GM12891 (cell line): ENCODE data around the gene TMED6. TPM values are rescaled to one million over a fixed set of nuclear protein-coding genes. Genes with fewer than 3 reads are reported as not detected.

Source experiments
- DNase-seq: peaks from one replicate; pipeline ENCODE4 v3.0.0; 2011; ENCODE audit warnings: low spot score; ENCODE audit not compliant: insufficient read length
- FAIRE-seq: peaks from 2 replicates; lab custom pipeline; 2011; peaks lifted over from hg19 to GRCh38; lab: Jason Lieb, UNC
- PAX5 ChIP-seq: IDR thresholded peaks from 2 replicates; pipeline ENCODE4 v1.6.1; 2011; ENCODE audit warnings: low read length, moderate library complexity, mild to moderate bottlenecking; ENCODE audit not compliant: insufficient read depth, severe bottlenecking
- POLR2A ChIP-seq: IDR thresholded peaks from 2 replicates; pipeline ENCODE4 v1.6.1; 2011; ENCODE audit warnings: low read depth, low read length, control low read depth
- POLR2AphosphoS5 ChIP-seq: IDR thresholded peaks from 2 replicates; pipeline ENCODE4 v1.6.1; 2011; ENCODE audit warnings: low read depth, low read length, control low read depth
- POU2F2 ChIP-seq: IDR thresholded peaks from 2 replicates; pipeline ENCODE4 v1.6.1; 2011; ENCODE audit warnings: low read depth, mild to moderate bottlenecking, control low read depth, low read length, moderate library complexity
- SPI1 ChIP-seq: IDR thresholded peaks from 2 replicates; pipeline ENCODE4 v1.6.1; 2011; ENCODE audit warnings: low read depth, low read length, control low read depth
- TAF1 ChIP-seq: IDR thresholded peaks from 2 replicates; pipeline ENCODE4 v1.6.1; 2011; ENCODE audit warnings: low read depth, low read length, control low read depth
- polyA plus RNA-seq: library from polyadenylated mRNA; unstranded; fragments of >200 nt; gene quantifications from one replicate; pipeline ENCODE4 v1.2.1, GENCODE V29; 2012; ENCODE audit warnings: low read depth, missing spikeins, inconsistent platforms; ENCODE audit not compliant: missing spikeins

The TMED6 gene
- 0.71 TPM for polyA plus RNA-seq

- FAIRE-seq = no peak
- no peak for TF ChIP-seq POLR2AphosphoS5
- no peak for TF ChIP-seq POU2F2
- no peak for TF ChIP-seq PAX5
- TF ChIP-seq POLR2A = no peak
- no peak for TF ChIP-seq SPI1
- TF ChIP-seq TAF1 = no peak
- no peak for DNase-seq
These were observed at the start of gene TMED6 for GRCh38 chr16:69351309-69352027. TSS of gene TMED6 (minus strand) at chr16:69351786. CDS start at chr16:69351753, 33 bp downstream.

- FAIRE-seq (no peak), DNase-seq (no peak)
- TF ChIP-seq PAX5 (no peak), TAF1 (no peak), SPI1 (no peak), POLR2A (no peak), POU2F2 (no peak)
These were observed 47.8 kb upstream of the TMED6 start for GRCh38 chr16:69399361-69399760.

GRCh38 chr16:69397821-69398521 is 46.4 kb upstream of the TMED6 start:
- DNase-seq (no peak), FAIRE-seq (no peak)
- 0 out of 2 replicates have a peak, but pooled peaks have one; percentile 16 for TF ChIP-seq SPI1
- TF ChIP-seq PAX5 = no peak
- no peak for TF ChIP-seq POU2F2
- no peak for TF ChIP-seq POLR2AphosphoS5

- peak; percentile 60 for FAIRE-seq
- DNase-seq = no peak
- no peak for TF ChIP-seq PAX5
- TF ChIP-seq POLR2A = no peak
- no peak for TF ChIP-seq SPI1
- no peak for TF ChIP-seq POU2F2
- TF ChIP-seq TAF1 = no peak
- no peak for TF ChIP-seq POLR2AphosphoS5
These were observed 44.8 kb upstream of the TMED6 start for GRCh38 chr16:69396187-69397061.

- no peak for FAIRE-seq
- no peak for DNase-seq
- TF ChIP-seq POU2F2 = no peak
- no peak for TF ChIP-seq PAX5
- TF ChIP-seq TAF1 = no peak
- TF ChIP-seq POLR2A = no peak
- no peak for TF ChIP-seq POLR2AphosphoS5
- TF ChIP-seq SPI1 = no peak
These were observed 44.2 kb upstream of the TMED6 start for GRCh38 chr16:69395859-69396186.

- no peak for FAIRE-seq
- no peak for DNase-seq
- TF ChIP-seq POU2F2 (no peak), PAX5 (no peak)
These were observed 42.6 kb upstream of the TMED6 start for GRCh38 chr16:69393898-69394849.

GRCh38 chr16:69386596-69386995 is 35.0 kb upstream of the TMED6 start:
- FAIRE-seq = no peak
- no peak for DNase-seq

GRCh38 chr16:69384974-69385373 is 33.4 kb upstream of the TMED6 start:
- DNase-seq (no peak), FAIRE-seq (no peak)
- TF ChIP-seq POLR2AphosphoS5 (no peak), TAF1 (no peak), SPI1 (no peak), POLR2A (no peak), POU2F2 (no peak), PAX5 (no peak)

More at GRCh38 chr16:69386596-69386995, 35.0 kb upstream of the TMED6 start:
- no peak for TF ChIP-seq SPI1
- no peak for TF ChIP-seq POLR2AphosphoS5
